Measurements from ENCODE around the gene UBA1. TPM values are rescaled to one million over a fixed set of nuclear protein-coding genes. Genes with fewer than 3 reads are reported as not detected.

The UBA1 gene
- total and polyA plus RNA-seq, 7 donors: 72.7 to 126 (median 81.1) TPM

DNA sequence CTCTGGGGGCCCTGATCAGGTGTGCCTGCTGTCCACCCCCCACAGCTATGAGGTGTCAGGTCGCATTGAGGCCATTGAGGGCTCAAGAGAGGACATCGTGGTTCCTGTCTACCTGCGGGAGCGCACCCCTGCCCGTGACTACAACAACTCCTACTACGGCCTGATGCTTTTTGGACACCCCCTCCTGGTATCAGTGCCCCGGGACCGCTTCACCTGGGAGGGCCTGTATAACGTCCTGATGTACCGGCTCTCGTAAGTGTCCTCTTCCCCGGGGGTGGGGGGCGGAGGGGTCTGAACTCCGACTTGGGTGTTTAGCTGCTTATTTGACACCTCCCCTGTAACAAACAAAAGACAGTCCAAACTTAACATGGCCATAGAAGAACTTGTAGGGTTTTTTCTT is 49.7 kb downstream of the UBA1 start:
- H3K27ac ChIP-seq: no peak overlapping the region
- peaks cover 0 to 63% (median 7%) of the 10 kb centered on the region in 4 donors for H3K36me3 ChIP-seq
- TF ChIP-seq, protein P1, sequence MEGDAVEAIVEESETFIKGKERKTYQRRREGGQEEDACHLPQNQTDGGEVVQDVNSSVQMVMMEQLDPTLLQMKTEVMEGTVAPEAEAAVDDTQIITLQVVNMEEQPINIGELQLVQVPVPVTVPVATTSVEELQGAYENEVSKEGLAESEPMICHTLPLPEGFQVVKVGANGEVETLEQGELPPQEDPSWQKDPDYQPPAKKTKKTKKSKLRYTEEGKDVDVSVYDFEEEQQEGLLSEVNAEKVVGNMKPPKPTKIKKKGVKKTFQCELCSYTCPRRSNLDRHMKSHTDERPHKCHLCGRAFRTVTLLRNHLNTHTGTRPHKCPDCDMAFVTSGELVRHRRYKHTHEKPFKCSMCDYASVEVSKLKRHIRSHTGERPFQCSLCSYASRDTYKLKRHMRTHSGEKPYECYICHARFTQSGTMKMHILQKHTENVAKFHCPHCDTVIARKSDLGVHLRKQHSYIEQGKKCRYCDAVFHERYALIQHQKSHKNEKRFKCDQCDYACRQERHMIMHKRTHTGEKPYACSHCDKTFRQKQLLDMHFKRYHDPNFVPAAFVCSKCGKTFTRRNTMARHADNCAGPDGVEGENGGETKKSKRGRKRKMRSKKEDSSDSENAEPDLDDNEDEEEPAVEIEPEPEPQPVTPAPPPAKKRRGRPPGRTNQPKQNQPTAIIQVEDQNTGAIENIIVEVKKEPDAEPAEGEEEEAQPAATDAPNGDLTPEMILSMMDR (IDR thresholded peaks at IDR 0.05): no peak
- no peak for TF ChIP-seq EP300 (IDR thresholded peaks at IDR 0.05)
- no peak for TF ChIP-seq POLR2AphosphoS5 (IDR thresholded peaks at IDR 0.05)
- no peak for TF ChIP-seq POLR2A (IDR thresholded peaks at IDR 0.05)
- no peaks in the 10 kb centered on the region for H3K27me3 ChIP-seq
- no peaks in the 10 kb centered on the region for H3K4me1 ChIP-seq
- peak; percentile 45 for DNase-seq
- 96 to 97% methylated on average over 14 of the region's 14 CpGs for whole genome bisulfite sequencing, 2 donors
- no peak overlapping the region for H3K4me3 ChIP-seq
- H3K9me3 ChIP-seq: no peaks in the 10 kb centered on the region
- intact Hi-C loops (cut with DNase I): no loop called here

DNA sequence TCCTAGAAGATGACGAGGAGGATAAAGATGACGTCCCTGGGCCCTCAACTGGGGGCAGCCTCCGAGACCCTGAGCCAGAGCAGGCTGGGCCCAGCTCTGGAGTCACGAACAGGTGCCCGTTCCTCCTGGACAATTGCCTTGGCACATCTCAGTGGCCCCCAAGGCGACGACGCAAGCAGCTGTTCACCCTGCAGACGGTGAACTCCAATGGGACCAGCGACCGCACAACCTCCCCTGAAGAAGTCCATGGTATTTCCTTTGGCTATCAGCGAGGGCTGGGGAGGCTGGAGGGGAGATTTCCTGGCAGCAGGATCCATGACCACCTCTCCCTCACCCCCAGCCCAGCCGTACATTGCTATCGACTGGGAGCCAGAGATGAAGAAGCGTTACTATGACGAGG is 51.0 kb downstream of the UBA1 start:
- peak; percentile 55 for DNase-seq
- TF ChIP-seq EP300 (IDR thresholded peaks at IDR 0.05) (no peak), POLR2A (IDR thresholded peaks at IDR 0.05) (no peak), POLR2AphosphoS5 (IDR thresholded peaks at IDR 0.05) (no peak)
- TF ChIP-seq, protein P1 (IDR thresholded peaks at IDR 0.05): no peak
- Histone ChIP-seq H3K9me3 (no peaks in the 10 kb centered on the region), H3K36me3 (peaks cover 0 to 61% (median 7%) of the 10 kb centered on the region in 4 donors), H3K27me3 (no peaks in the 10 kb centered on the region), H3K27ac (no peak overlapping the region), H3K4me3 (no peak overlapping the region), H3K4me1 (no peaks in the 10 kb centered on the region)
- intact Hi-C loops (cut with DNase I): no loop called here
- 96 to 97% methylated on average over 16 of the region's 16 CpGs for WGBS, 2 donors

DNA sequence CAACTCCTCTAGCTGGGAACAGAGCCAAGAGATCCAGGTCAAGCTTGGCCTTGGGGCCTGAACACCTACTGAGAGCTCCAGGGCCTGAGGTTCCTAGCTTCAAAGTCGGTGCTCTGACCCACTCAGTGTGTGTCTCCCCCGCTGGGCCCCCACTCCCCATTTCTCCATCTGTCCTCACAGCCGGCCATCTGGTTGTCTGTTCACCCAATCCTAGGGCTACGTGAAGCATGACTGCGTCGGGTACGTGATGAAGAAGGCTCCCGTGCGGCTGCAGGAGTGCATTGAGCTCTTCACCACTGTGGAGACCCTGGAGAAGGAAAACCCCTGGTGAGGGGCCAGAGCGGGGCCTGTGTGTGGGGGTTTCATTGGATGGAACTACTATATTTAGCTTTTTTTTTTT is 51.5 kb downstream of the UBA1 start:
- DNase-seq: peak; percentile 56
- Histone ChIP-seq H3K4me3 (no peak overlapping the region), H3K9me3 (no peaks in the 10 kb centered on the region), H3K4me1 (no peaks in the 10 kb centered on the region), H3K27me3 (no peaks in the 10 kb centered on the region), H3K27ac (no peak overlapping the region), H3K36me3 (peaks cover 0 to 57% (median 7%) of the 10 kb centered on the region in 4 donors)
- intact Hi-C loops (cut with DNase I): no loop called here
- WGBS, 2 donors: 96 to 98% methylated on average over 10 of the region's 10 CpGs
- TF ChIP-seq POLR2AphosphoS5 (IDR thresholded peaks at IDR 0.05) (no peak), EP300 (IDR thresholded peaks at IDR 0.05) (no peak), POLR2A (IDR thresholded peaks at IDR 0.05) (no peak)
- TF ChIP-seq, protein P1 (IDR thresholded peaks at IDR 0.05): no peak

DNA sequence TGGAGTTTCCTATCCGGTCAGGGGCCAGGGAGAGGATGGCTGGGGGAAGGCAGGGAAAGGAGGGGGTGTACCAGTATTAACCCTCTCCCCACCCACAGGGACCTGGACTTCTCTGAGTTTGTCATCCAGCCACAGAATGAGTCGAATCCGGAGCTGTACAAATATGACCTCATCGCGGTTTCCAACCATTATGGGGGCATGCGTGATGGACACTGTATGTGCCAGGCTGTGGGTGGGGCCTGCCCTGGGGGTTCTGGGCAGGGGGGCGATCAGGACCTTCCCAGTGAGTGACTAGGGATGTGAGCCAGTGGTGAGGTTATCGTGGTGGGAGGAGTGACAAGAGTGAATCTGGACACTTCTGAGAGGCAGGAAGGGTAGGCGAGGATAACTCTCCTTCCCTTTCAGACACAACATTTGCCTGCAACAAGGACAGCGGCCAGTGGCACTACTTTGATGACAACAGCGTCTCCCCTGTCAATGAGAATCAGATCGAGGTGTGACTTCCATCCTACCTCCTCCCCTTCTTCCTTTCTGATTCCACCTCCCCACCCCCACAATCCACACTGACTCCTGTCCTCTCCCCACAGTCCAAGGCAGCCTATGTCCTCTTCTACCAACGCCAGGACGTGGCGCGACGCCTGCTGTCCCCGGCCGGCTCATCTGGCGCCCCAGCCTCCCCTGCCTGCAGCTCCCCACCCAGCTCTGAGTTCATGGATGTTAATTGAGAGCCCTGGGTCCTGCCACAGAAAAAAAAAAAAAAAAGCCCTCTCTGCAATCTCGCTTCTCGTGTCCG is 53.8 kb downstream of the UBA1 start:
- Histone ChIP-seq H3K4me3 (no peak overlapping the region), H3K27ac (no peak overlapping the region), H3K36me3 (peaks cover 0 to 34% (median 3%) of the 10 kb centered on the region in 4 donors), H3K4me1 (no peaks in the 10 kb centered on the region), H3K27me3 (no peaks in the 10 kb centered on the region), H3K9me3 (no peaks in the 10 kb centered on the region)
- peak; percentile 57 for DNase-seq
- intact Hi-C loops (cut with DNase I): no loop called here
- WGBS, 2 donors: 87% methylated on average over 23 of the region's 23 CpGs
- TF ChIP-seq EP300 (IDR thresholded peaks at IDR 0.05) (no peak), POLR2AphosphoS5 (IDR thresholded peaks at IDR 0.05) (no peak), POLR2A (IDR thresholded peaks at IDR 0.05) (no peak)

DNA sequence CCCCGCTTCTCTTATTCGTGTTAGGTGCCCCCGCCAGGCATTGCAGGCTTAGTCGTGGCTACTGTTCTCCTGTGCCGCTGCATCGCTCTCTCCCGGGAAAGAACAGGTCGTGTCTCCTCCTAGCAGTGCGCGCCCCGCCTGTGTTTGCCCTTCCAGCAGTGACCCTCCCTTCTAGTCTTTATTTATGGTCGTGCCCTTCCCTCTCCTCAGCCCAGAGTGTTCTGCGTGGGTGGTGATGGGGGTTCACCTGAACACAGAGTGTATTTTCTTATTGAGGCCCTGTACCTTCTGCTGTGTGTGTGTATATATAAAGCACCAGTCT is 54.3 kb downstream of the UBA1 start:
- Histone ChIP-seq H3K27ac (no peak overlapping the region), H3K4me3 (no peak overlapping the region), H3K36me3 (peaks cover 0 to 30% (median 3%) of the 10 kb centered on the region in 4 donors), H3K9me3 (no peaks in the 10 kb centered on the region), H3K27me3 (no peaks in the 10 kb centered on the region), H3K4me1 (no peaks in the 10 kb centered on the region)
- peak; percentile 45 for DNase-seq
- TF ChIP-seq POLR2A (IDR thresholded peaks at IDR 0.05) (no peak), EP300 (IDR thresholded peaks at IDR 0.05) (no peak), POLR2AphosphoS5 (IDR thresholded peaks at IDR 0.05) (no peak)
- TF ChIP-seq, protein P1 (IDR thresholded peaks at IDR 0.05): no peak
- intact Hi-C loops (cut with DNase I): no loop called here
- 55 to 76% methylated on average over 13 of the region's 13 CpGs for WGBS, 2 donors
